Activated naive CD8-positive, alpha-beta T cell treated with anti-CD3 and anti-CD28 coated beads, Interleukin-2, amount 10 ng/mL, durations not matched to agents 7 days and 5 days (primary cell): Measurements from ENCODE around the gene TMX3. TPM values are rescaled to one million over a fixed set of nuclear protein-coding genes. Genes with fewer than 3 reads are reported as not detected.

Experiments
- ATAC-seq: fragments of 150-1000 bp; cut with Tn5 transposase; one replicate; pipeline ENCODE4 v1.10.0; 2021; ENCODE audit warnings: low read depth, moderate library complexity
- POLR2A ChIA-PET: fragments of 350-600 bp; sonication (Branson Sonifier 250); formaldehyde crosslinking; loops from one replicate; lab custom pipeline; 2021; ENCODE audit warnings: antibody characterized with exemption; lab: Charles Lee
- DNase-seq: peaks from one replicate; pipeline ENCODE4 v3.0.0; 2021
- H3K27ac Mint-ChIP-seq: one replicate; pipeline ENCODE4 v1.8.0; 2022; ENCODE audit warnings: mild to moderate bottlenecking, mixed read lengths
- H3K27me3 Mint-ChIP-seq: one replicate; pipeline ENCODE4 v1.8.0; 2022; ENCODE audit warnings: mild to moderate bottlenecking, moderate library complexity, mixed read lengths
- H3K36me3 Mint-ChIP-seq: one replicate; pipeline ENCODE4 v1.8.0; 2021; ENCODE audit warnings: mild to moderate bottlenecking, mixed read lengths
- H3K4me1 Mint-ChIP-seq: one replicate; pipeline ENCODE4 v1.8.0; 2021; ENCODE audit warnings: mixed read lengths
- H3K4me3 Mint-ChIP-seq: one replicate; pipeline ENCODE4 v1.8.0; 2022; ENCODE audit warnings: mild to moderate bottlenecking, moderate library complexity, mixed read lengths
- H3K9me3 Mint-ChIP-seq: one replicate; pipeline ENCODE4 v1.8.0; 2021; ENCODE audit warnings: mixed read lengths
- total RNA-seq, 2 experiments: library from RNA; stranded (reverse); gene quantifications; one replicate each; pipeline ENCODE4 v1.2.3, GENCODE V29; 2021

Gene TMX3
- total RNA-seq, 2 experiments from 2014 or later, result 65.3 to 68.1 TPM

- no peak for DNase-seq
- POLR2A ChIA-PET, result no interaction called here
- H3K27ac Mint-ChIP-seq, result no peak overlapping the region
- no peak overlapping the region for H3K4me3 Mint-ChIP-seq
- H3K4me1 Mint-ChIP-seq, result peaks cover 9% of the 10 kb centered on the region
- H3K9me3 Mint-ChIP-seq, result no peaks in the 10 kb centered on the region
- ATAC-seq, result no peak
- no peaks in the 10 kb centered on the region for H3K27me3 Mint-ChIP-seq
- peaks cover 21% of the 10 kb centered on the region for H3K36me3 Mint-ChIP-seq
These were observed 18.0 kb downstream of the TMX3 start for GRCh38 chr18:68696937-68697336.

DNA sequence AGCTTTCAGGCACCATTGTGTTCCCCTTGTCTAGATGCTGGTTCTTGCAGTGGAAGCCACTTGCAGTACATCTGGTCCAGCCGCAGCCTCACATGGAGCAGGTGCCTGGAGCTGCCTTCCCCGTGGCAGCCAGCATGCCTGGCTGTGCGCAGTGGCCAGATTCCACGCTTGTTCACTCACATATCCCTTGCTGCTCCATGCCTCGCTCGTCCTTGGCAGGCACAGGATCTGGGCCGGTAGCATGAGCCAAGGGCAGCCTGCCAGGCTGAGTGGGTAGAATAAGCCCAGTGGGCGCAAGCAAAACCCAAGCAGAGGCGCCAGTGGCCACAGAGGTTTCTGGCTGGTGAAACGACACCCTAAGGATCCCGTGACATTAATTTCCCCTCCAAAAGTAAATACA lies 20.6 kb downstream of the TMX3 start:
- no peak for ATAC-seq
- Mint-ChIP-seq H3K4me1 (peaks cover 5% of the 10 kb centered on the region), H3K27me3 (no peaks in the 10 kb centered on the region), H3K4me3 (no peak overlapping the region), H3K27ac (no peak overlapping the region), H3K36me3 (peaks cover 20% of the 10 kb centered on the region), H3K9me3 (no peaks in the 10 kb centered on the region)
- DNase-seq, result no peak
- POLR2A ChIA-PET, result no interaction called here

GRCh38 chr18:68693091-68693815 lies 21.7 kb downstream of the TMX3 start:
- ATAC-seq (no peak), DNase-seq (no peak)
- Mint-ChIP-seq H3K4me3 (no peak overlapping the region), H3K27ac (no peak overlapping the region), H3K9me3 (no peaks in the 10 kb centered on the region), H3K4me1 (peaks cover 3% of the 10 kb centered on the region), H3K36me3 (peaks cover 20% of the 10 kb centered on the region), H3K27me3 (no peaks in the 10 kb centered on the region)
- POLR2A ChIA-PET, result no interaction called here

- ATAC-seq (no peak), DNase-seq (no peak)
- POLR2A ChIA-PET, result no interaction called here
- H3K27me3 Mint-ChIP-seq, result no peaks in the 10 kb centered on the region
- peaks cover 4% of the 10 kb centered on the region for H3K4me1 Mint-ChIP-seq
- no peak overlapping the region for H3K27ac Mint-ChIP-seq
- no peaks in the 10 kb centered on the region for H3K9me3 Mint-ChIP-seq
- H3K4me3 Mint-ChIP-seq, result no peak overlapping the region
- peaks cover 15% of the 10 kb centered on the region for H3K36me3 Mint-ChIP-seq
These were observed 35.4 kb downstream of the TMX3 start for GRCh38 chr18:68679528-68679927.

- H3K36me3 Mint-ChIP-seq, result peaks cover 15% of the 10 kb centered on the region
- no peak for DNase-seq
- H3K4me1 Mint-ChIP-seq, result peaks cover 4% of the 10 kb centered on the region
- no peaks in the 10 kb centered on the region for H3K27me3 Mint-ChIP-seq
- POLR2A ChIA-PET, result no interaction called here
- no peak for ATAC-seq
- H3K27ac Mint-ChIP-seq, result no peak overlapping the region
- H3K9me3 Mint-ChIP-seq, result no peaks in the 10 kb centered on the region
- no peak overlapping the region for H3K4me3 Mint-ChIP-seq
These were observed 38.0 kb downstream of the TMX3 start for GRCh38 chr18:68676913-68677312.

DNA sequence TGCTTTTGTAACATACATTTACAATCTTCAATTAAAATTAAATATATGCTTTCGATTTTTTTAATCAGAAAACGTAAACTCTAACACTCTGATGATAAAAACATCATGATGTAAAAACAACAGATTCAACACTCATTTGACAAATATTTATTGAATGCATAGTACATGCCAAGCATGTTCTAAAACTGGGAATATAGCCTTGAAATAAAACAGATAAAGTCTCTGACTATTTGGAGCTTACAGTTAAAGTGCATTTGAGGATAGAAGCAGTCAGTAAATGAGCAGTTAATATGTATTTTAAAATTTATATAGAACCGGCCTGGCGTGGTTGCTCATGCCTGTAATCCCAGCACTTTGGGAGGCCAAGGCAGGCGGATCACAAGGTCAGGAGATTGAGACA lies 47.8 kb downstream of the TMX3 start:
- no peak for DNase-seq
- POLR2A ChIA-PET, result no interaction called here
- no peak overlapping the region for H3K27ac Mint-ChIP-seq
- H3K4me1 Mint-ChIP-seq, result no peaks in the 10 kb centered on the region
- H3K4me3 Mint-ChIP-seq, result no peak overlapping the region
- peaks cover 1% of the 10 kb centered on the region for H3K36me3 Mint-ChIP-seq
- H3K9me3 Mint-ChIP-seq, result no peaks in the 10 kb centered on the region
- no peak for ATAC-seq
- H3K27me3 Mint-ChIP-seq, result peaks cover 9% of the 10 kb centered on the region

- H3K36me3 Mint-ChIP-seq, result peaks cover 1% of the 10 kb centered on the region
- no peak overlapping the region for H3K4me3 Mint-ChIP-seq
- ATAC-seq, result no peak
These were observed 48.5 kb downstream of the TMX3 start for GRCh38 chr18:68666381-68666780.

GRCh38 chr18:68665628-68666027 lies 49.3 kb downstream of the TMX3 start:
- ATAC-seq (no peak), DNase-seq (no peak)
- Mint-ChIP-seq H3K9me3 (no peaks in the 10 kb centered on the region), H3K4me1 (no peaks in the 10 kb centered on the region), H3K36me3 (peaks cover 1% of the 10 kb centered on the region), H3K27ac (no peak overlapping the region), H3K4me3 (no peak overlapping the region), H3K27me3 (peaks cover 9% of the 10 kb centered on the region)
- POLR2A ChIA-PET, result no interaction called here

More at GRCh38 chr18:68666381-68666780, 48.5 kb downstream of the TMX3 start:
- Mint-ChIP-seq H3K4me1 (no peaks in the 10 kb centered on the region), H3K27ac (no peak overlapping the region), H3K9me3 (no peaks in the 10 kb centered on the region), H3K27me3 (peaks cover 9% of the 10 kb centered on the region)
- no peak for DNase-seq
- POLR2A ChIA-PET, result no interaction called here

DNA sequence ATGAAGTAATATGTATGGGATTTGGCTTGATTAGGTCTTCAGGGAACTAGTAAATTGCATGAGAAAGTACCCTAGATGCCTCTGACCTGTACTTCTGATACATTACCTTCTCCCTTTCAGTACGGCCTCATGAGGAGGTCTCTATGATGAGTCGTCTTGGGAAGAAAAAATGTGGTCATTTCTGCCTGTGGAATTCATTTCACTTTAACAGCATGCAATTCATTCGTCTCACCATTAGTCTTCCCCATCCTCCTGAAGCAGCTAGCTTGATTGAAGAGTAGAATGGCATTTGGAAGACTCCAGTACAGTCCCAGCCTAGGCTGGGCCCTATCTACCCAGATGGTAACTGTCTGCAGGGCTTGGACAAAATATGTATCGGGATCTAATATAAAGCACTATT lies 52.2 kb downstream of the TMX3 start:
- Mint-ChIP-seq H3K27me3 (peaks cover 11% of the 10 kb centered on the region), H3K4me1 (no peaks in the 10 kb centered on the region), H3K4me3 (no peak overlapping the region), H3K9me3 (no peaks in the 10 kb centered on the region), H3K27ac (no peak overlapping the region), H3K36me3 (no peaks in the 10 kb centered on the region)
- ATAC-seq (no peak), DNase-seq (no peak)
- POLR2A ChIA-PET, result no interaction called here

DNA sequence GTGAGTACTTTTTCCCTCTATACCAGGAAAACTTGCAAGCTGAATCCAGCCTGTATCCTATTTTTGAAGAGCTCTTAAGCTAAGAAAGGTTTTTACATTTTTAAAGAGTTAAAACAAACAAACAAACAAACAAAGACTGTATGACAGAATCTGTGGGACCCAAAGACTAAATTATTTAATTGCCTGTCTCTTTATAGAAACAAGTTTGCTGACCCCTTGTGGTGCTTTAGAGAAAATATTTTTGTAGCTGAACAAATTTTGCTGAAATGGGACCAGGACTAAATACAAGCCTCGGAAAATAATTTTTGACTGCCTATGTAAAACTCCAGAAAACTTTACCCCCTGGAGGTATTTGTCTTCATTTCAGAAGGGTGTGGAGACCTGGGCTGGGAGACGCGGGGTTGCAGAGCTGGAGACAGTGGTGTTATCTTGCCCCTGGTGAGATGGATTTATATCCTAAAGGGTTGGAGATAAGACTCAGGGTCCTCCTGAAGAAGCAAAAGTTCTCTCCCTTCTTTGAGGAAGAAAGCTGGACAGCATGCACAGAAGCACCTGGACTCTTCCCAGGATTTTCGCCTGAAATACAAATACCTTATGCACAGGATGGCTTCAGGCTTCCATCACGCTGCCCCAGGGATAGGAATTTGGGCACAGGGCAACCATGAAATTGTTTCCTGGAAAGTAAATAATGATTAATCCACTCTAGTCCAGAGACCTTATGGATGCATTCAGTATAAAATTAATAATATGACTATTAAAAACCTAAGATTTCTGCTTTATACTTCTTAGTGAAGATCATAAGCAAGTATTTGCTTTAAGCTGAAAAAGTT lies 54.3 kb downstream of the TMX3 start:
- POLR2A ChIA-PET, result interaction anchor here (0.6 kb wide), 1 partner anchor 1145 kb away, joined by 3 read pairs; no protein-coding TSS in a partner anchor
- H3K4me3 Mint-ChIP-seq, result no peak overlapping the region
- no peaks in the 10 kb centered on the region for H3K4me1 Mint-ChIP-seq
- DNase-seq (no peak), ATAC-seq (no peak)
- no peak overlapping the region for H3K27ac Mint-ChIP-seq
- no peaks in the 10 kb centered on the region for H3K36me3 Mint-ChIP-seq
- H3K9me3 Mint-ChIP-seq, result no peaks in the 10 kb centered on the region
- H3K27me3 Mint-ChIP-seq, result peaks cover 8% of the 10 kb centered on the region

- POLR2A ChIA-PET, result interaction anchor here (0.7 kb wide), 1 partner anchor 1065 kb away, joined by 3 read pairs; no protein-coding TSS in a partner anchor
- no peak overlapping the region for H3K4me3 Mint-ChIP-seq
- peaks cover 3% of the 10 kb centered on the region for H3K4me1 Mint-ChIP-seq
- no peak for DNase-seq
- H3K27me3 Mint-ChIP-seq, result peaks cover 19% of the 10 kb centered on the region
- ATAC-seq, result no peak
- no peak overlapping the region for H3K27ac Mint-ChIP-seq
- H3K9me3 Mint-ChIP-seq, result no peaks in the 10 kb centered on the region
- H3K36me3 Mint-ChIP-seq, result no peaks in the 10 kb centered on the region
These were observed 66.7 kb downstream of the TMX3 start for GRCh38 chr18:68648191-68648590.

DNA sequence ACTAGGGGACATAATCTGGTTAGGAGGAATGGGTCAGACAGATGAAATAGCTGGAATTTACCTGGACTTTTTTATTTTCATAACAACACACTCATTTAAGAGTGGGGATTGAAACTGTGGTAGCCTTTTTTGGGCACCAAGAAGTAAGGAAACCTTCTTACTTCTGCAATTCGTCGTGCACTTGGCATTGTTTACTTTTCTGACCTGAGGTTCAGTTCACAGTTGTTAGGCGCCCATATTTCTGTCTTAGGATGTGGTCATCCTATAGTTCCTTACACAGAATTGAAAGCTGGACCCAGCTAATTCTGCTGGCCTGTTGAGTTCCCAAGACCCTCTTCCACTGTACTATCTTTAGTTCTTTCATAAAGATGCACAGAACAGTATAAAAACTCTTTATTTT lies 72.9 kb downstream of the TMX3 start:
- Mint-ChIP-seq H3K9me3 (no peaks in the 10 kb centered on the region), H3K4me1 (no peaks in the 10 kb centered on the region), H3K36me3 (no peaks in the 10 kb centered on the region), H3K27me3 (peaks cover 21% of the 10 kb centered on the region), H3K27ac (no peak overlapping the region), H3K4me3 (no peak overlapping the region)
- ATAC-seq (no peak), DNase-seq (no peak)
- POLR2A ChIA-PET, result no interaction called here

GRCh38 chr18:68640861-68641260 lies 74.0 kb downstream of the TMX3 start:
- Mint-ChIP-seq H3K4me1 (no peaks in the 10 kb centered on the region), H3K27me3 (peaks cover 21% of the 10 kb centered on the region), H3K27ac (no peak overlapping the region), H3K36me3 (no peaks in the 10 kb centered on the region), H3K9me3 (no peaks in the 10 kb centered on the region), H3K4me3 (no peak overlapping the region)
- DNase-seq (no peak), ATAC-seq (no peak)
- POLR2A ChIA-PET, result no interaction called here

GRCh38 chr18:68638613-68639012 lies 76.3 kb downstream of the TMX3 start:
- no peak for ATAC-seq

More at GRCh38 chr18:68638613-68639012, 76.3 kb downstream of the TMX3 start:
- no peaks in the 10 kb centered on the region for H3K36me3 Mint-ChIP-seq
- no peak for DNase-seq
- H3K4me1 Mint-ChIP-seq, result no peaks in the 10 kb centered on the region
- no peak overlapping the region for H3K4me3 Mint-ChIP-seq
- POLR2A ChIA-PET, result no interaction called here
- no peaks in the 10 kb centered on the region for H3K9me3 Mint-ChIP-seq
- H3K27ac Mint-ChIP-seq, result no peak overlapping the region
- H3K27me3 Mint-ChIP-seq, result peaks cover 22% of the 10 kb centered on the region
